Measurements from ENCODE around the gene FZD4. TPM values are rescaled to one million over a fixed set of nuclear protein-coding genes. Genes with fewer than 3 reads are reported as not detected.

The FZD4 gene
- total and polyA plus RNA-seq, 2 donors (not counting 1 experiment from before 2014, with no cell fraction given), result 0.01 to 0.02 TPM

DNA sequence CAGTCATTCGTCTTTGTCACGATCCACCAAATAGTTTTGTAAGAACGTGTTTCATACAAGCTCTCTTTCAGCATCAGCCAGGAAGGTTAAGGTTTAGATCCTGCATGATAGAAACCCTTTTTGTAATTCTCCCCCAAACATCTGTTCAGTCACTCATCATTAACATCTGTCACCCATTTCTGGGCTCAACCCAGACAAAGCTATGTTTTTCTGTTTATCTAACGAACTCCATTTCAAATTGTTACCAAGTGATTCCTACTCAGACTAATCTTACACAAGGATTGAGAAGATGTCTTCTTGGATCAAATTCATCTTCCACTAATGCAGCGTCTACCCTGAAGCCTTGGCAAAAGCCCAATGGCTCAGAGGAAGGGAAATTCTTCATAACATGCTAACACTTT is 58.8 kb downstream of the FZD4 start:
- H4K20me1 ChIP-seq (ENCODE audit: control insufficient read depth, insufficient read depth, low read length, poor library complexity, severe bottlenecking), result no peaks in the 10 kb centered on the region
- ATAC-seq (ENCODE audit: low read depth) (no peak), DNase-seq (no peak)
- no peaks in the 10 kb centered on the region for H3K27me3 ChIP-seq (replicated peaks in 1 of 4; ENCODE audit: control extremely low read depth in 1 of 4, control insufficient read depth in 3 of 4, insufficient read depth in 4 of 4, low read length in 3 of 4)
- no peaks in the 10 kb centered on the region for H3K9me3 Mint-ChIP-seq (ENCODE audit: insufficient read depth)
- WGBS (ENCODE audit: insufficient coverage), result 93% methylated on average over 3 of the region's 5 CpGs
- H3K4me3 Mint-ChIP-seq, result no peak overlapping the region
- H3K27me3 Mint-ChIP-seq, result peaks cover 11% of the 10 kb centered on the region
- H3K4me2 ChIP-seq (replicated peaks; ENCODE audit: low read depth, low read length, poor library complexity, severe bottlenecking), result no peak overlapping the region
- no peaks in the 10 kb centered on the region for H3K9me3 ChIP-seq (ENCODE audit: control extremely low read depth in 1 of 3, control insufficient read depth in 2 of 3, insufficient read depth in 1 of 3, low read length in 2 of 3)
- H3K27ac ChIP-seq (ENCODE audit: low read length in 2 of 2), result no peak overlapping the region
- intact Hi-C loops (cut with micrococcal nuclease), result no loop called here
- no peaks in the 10 kb centered on the region for H3K36me3 ChIP-seq (replicated peaks in 1 of 2; ENCODE audit: control extremely low read depth in 1 of 2, control insufficient read depth in 1 of 2, extremely low read depth in 1 of 2, insufficient read depth in 2 of 2, low read length in 1 of 2)
- H3K4me3 ChIP-seq (ENCODE audit: control extremely low read depth in 1 of 5, extremely low read depth in 1 of 5, insufficient read depth in 1 of 5, low read depth in 2 of 5, low read length in 4 of 5), result no peak overlapping the region
- no peak overlapping the region for H2AFZ ChIP-seq (ENCODE audit: insufficient read depth, low read depth, low read length, poor library complexity, severe bottlenecking)
- no peak overlapping the region for H3K27ac Mint-ChIP-seq
- TF ChIP-seq, protein P1, sequence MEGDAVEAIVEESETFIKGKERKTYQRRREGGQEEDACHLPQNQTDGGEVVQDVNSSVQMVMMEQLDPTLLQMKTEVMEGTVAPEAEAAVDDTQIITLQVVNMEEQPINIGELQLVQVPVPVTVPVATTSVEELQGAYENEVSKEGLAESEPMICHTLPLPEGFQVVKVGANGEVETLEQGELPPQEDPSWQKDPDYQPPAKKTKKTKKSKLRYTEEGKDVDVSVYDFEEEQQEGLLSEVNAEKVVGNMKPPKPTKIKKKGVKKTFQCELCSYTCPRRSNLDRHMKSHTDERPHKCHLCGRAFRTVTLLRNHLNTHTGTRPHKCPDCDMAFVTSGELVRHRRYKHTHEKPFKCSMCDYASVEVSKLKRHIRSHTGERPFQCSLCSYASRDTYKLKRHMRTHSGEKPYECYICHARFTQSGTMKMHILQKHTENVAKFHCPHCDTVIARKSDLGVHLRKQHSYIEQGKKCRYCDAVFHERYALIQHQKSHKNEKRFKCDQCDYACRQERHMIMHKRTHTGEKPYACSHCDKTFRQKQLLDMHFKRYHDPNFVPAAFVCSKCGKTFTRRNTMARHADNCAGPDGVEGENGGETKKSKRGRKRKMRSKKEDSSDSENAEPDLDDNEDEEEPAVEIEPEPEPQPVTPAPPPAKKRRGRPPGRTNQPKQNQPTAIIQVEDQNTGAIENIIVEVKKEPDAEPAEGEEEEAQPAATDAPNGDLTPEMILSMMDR (IDR thresholded peaks at IDR 0.05), result no peak
- TF ChIP-seq EZH2 (IDR thresholded peaks at IDR 0.05; ENCODE audit: borderline replicate concordance, insufficient read depth, low read depth, low read length, poor library complexity, severe bottlenecking), result no peak
- POLR2A ChIA-PET, result no interaction called here
- no peaks in the 10 kb centered on the region for H3K79me2 ChIP-seq (ENCODE audit: control insufficient read depth, insufficient read depth, low read length)
- no peaks in the 10 kb centered on the region for H3K4me1 Mint-ChIP-seq
- CTCF ChIA-PET, result no interaction called here
- H3K4me1 ChIP-seq (ENCODE audit: control insufficient read depth in 2 of 2, insufficient read depth in 2 of 2, low read length in 2 of 2), result no peaks in the 10 kb centered on the region
- no peak overlapping the region for H3K9ac ChIP-seq (ENCODE audit: low read length)

Other genes with a start within 250 kb of the FZD4 start
- gene PRSS23, start 154.9 kb downstream of the FZD4 start, total RNA-seq, result not detected in 2 replicates
- gene PRSS23, start 154.9 kb downstream of the FZD4 start, polyA plus RNA-seq, result 0.03 TPM in 2 replicates
- gene TMEM135, start 82.5 kb upstream of the FZD4 start, total RNA-seq, result 7.5 and 19.5 TPM in 2 replicates
- gene TMEM135, start 82.5 kb upstream of the FZD4 start, polyA plus RNA-seq, result 2.7 and 3.1 TPM in 2 replicates

Data from B cell (primary cell).